GM04503 (cell line): ENCODE data around the gene FN3K.
"Not testable (repeated sequence)": the region's sequence is repeated elsewhere in the genome, so short reads cannot be mapped to it uniquely, and the experiment has no call there.

ENCODE experiments used
- DNase-seq: peaks from one replicate; pipeline ENCODE4 v3.0.0-alpha.2; 2012; ENCODE audit warnings: low read depth

FN3K gene

DNA sequence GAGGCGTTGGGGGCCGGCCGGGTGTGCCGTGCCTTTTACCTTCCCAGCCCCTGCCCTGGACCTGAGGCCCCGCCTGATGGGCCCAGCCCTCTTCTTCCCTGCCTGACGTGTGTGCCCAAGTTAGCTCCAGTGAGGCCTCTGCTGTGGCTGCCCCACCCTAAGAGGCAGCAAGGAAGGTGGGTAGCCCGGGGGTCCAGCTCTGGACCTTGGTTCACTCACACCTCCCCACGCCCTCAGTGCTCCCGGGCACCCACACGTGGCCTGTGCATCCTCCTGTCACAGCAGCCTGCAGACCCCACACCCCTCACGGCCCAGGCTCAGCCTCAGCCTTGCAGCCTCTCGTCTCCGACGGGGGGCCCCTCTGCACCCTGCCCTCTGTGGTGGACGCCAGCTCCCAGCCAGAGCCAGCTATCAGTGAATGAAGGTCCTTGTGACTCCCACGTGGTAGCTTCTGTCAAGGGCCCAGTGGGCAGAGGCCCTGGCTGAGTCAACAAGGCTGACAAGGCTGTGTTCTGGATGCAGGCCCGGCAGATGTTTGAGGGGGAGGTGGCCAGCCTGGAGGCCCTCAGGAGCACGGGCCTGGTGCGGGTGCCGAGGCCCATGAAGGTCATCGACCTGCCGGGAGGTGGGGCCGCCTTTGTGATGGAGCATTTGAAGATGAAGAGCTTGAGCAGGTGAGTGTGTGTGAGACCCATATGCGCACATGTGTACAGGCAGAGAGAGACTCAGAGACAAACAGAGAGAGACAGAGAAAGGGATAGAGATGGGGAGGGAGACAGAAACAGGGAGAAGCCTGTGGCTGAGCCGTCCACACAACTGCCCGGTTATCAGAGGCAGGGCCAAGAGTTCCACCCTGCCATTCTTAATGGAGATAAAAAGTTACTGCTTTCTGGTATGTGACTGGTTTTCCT lies 2.8 kb downstream of the FN3K start:
- DNase-seq, result no peak

DNA sequence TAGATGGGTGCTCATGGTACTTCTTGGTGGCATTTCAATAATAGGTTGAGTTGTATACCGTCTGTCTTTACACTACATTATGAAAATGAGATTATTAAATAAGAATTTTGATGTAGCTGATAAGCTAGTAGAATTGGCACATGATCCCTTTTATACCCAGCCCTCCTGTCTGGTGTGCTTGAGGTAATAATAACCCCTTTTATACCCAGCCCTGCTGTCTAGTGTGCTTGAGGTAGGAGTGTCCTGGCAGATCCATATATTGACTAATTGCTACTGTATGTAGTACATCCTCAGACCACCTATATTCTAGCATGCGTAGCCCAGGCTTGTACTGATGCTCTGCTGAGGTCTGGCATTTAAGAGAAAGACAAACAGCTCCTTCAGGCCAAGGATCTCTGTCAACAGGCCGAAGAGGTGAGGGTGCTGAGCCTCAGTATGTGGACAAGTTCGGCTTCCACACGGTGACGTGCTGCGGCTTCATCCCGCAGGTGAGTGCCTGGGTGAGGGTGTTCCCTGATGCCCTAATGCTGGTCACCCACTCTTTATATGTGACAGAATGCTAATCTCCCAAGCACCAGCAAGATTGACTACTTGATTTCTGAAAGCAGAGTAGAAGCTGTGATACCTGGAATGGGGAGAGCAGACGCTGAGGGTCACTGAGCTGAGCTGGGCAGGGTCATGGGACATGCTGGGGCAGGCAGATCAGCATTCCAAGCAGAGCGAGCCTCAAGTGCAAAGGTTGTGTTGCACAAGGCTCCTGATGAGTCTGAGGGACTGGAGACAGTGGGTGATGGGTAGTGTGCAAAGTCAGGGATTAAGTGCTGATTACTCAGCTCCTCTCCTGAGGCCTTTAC lies 5.7 kb downstream of the FN3K start:
- DNase-seq, result no peak

DNA sequence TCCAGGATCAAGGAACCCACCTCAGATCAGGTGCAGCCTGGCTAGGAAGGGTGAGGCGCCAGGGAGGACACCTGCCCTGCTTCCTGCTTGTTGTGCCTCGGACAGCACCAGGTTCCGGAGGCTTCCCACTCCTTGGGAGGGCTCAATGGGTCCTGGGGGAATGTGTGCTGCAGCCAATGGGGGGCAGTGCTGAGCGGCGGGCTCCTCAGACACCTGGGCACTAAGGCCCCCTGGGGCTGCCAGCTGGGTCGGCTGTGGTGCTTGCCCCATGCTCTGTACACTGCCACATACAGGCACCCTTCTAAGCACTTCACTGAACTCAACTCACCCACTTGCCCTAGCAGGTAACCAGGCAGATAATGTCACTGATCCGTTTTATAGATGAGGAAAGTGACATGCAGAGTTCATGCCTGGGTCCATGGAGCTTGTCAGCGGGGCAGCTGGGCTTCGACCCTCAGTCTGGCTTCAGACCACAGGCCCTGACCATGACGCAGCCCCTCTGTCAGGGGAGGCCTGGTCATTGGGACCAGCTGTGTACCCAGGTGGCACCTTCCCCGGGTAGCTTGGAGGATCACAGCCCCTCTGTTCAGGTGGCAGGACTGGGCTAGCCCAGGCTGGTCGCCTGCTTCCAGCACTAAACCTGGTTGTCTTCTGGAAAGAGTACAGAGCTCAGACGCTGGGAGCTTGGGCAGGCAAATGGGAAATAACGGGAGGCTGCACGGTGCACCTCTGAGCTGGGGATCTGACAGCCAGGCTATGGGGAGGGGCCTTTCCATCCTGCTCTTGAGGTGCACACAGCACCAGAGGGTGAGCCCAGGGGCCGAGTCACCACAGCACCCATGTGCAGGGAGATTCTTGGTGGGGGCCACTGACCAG lies 8.2 kb downstream of the FN3K start:
- DNase-seq, result no peak

DNA sequence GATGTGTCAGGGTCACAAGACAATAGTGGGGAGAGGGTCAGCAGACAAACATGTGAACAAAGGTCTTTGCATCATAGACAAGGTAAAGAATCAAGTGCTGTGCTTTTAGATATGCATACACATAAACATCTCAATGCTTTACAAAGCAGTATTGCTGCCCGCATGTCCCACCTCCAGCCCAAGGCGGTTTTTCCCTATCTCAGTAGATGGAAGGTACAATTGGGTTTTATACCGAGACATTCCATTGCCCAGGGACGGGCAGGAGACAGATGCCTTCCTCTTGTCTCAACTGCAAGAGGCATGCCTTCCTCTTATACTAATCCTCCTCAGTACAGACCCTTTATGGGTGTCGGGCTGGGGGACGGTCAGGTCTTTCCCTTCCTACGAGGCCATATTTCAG lies 9.3 kb downstream of the FN3K start:
- DNase-seq, result not testable (repeated sequence)

DNA sequence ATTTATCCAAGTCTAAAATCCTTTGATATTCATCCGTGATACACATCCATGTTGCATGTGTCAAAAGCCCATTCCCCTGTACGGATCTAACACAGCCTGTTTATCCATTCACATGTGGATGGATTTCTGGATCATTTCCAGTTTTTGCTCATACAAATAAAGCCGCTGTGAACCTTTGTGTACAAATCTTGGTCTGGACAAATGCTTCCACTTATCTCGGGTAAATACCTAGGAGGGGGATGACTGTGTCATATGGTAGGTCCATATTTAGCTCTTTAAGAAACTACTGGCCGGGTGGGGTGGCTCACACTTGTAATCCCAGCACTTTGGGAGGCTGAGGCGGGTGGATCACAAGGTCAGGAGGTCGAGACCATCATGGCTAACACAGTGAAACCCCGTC lies 10.1 kb downstream of the FN3K start:
- DNase-seq, result no peak

DNA sequence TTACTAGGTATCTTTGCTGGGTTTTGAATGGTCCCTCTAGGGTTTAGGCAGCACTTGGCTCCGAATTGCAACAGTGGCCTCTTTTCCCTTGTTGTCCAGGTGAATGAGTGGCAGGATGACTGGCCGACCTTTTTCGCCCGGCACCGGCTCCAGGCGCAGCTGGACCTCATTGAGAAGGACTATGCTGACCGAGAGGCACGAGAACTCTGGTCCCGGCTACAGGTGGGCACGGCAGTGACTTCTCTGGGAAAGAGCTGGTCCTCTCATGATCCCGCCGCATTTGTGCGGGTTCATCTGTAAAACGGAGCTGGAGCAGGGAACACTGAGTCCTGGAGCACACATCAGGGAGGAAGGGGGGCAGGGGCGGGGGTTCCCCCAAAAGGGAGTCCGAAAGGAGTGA lies 13.3 kb downstream of the FN3K start:
- DNase-seq, result no peak

DNA sequence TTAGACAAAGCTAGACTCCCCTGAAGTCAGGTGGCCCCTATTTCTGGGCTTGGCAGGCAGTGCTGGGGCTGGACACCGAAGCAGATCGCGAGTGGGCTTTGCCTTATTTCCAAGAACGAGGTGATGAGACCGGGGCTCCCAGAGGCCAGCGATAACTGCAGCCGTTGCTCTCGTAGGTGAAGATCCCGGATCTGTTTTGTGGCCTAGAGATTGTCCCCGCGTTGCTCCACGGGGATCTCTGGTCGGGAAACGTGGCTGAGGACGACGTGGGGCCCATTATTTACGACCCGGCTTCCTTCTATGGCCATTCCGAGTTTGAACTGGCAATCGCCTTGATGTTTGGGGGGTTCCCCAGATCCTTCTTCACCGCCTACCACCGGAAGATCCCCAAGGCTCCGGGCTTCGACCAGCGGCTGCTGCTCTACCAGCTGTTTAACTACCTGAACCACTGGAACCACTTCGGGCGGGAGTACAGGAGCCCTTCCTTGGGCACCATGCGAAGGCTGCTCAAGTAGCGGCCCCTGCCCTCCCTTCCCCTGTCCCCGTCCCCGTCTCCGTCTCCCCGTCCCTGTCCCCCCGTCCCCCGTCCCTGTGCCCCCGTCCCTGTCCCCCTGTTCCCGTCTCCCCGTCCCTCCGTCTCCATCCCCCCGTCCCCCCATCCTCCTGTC lies 15.0 kb downstream of the FN3K start:
- no peak for DNase-seq

DNA sequence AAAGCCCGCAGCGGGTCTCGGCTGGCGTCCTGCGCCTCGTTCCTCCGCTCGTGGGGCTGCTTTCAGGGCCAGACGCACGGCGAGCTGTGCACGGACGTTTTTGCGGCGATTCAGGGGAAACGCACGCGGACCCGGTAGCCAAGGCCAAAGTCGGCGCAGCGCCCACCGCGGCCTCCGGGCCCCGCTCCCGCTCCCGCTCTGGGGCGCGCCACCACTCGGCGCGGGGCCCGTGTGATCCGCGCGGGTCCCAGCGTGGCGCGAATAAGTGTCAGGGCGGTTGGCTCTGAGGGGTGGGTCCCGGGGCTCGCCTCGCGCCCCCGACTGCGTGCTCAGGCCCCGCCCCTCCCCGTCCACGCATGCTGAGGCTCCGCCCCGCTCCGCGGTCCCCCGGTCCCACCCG lies 15.8 kb downstream of the FN3K start:
- DNase-seq, result no peak

DNA sequence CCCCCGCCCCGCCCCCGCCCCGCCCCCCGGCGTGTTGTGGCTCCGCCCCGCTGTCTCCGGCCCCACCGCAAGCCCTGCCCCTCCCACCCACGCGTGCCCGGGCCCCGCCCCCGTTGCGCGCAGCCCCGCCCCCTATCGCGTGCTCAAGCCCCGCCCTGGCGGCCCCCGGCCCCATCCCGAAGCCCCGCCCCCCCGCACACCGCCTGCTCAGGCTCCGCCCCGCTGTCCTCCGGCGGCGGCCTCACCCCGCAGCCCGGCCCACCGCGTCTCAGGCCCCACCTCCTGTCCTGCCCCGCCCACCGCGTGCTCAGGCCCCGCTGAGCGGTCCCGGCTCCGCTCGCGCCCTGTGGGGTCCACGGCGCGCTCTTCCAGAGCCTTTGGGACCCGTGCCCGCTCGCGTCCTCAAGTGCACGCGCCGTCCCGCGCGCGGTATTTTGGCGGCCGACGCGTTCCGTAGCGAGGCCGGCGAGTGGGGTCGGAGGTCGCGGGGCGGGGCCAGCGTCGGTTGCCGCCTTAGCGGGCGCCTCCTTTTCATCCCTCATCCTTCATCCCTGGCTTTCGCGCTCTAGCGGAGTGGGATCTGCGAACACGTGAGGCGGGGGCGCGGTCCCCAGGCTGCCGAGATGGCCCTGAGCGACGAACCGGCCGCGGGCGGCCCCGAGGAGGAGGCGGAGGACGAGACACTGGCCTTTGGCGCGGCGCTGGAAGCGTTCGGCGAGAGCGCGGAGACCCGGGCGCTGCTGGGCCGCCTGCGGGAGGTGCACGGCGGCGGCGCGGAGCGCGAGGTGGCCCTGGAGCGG lies 16.4 kb downstream of the FN3K start, which contains the start of gene TBCD:
Gene TBCD (plus strand): TSS at position 495 of the 800 bp plus-strand sequence. CDS start 129 bp downstream, at position 624.
- peak; percentile 52 for DNase-seq

DNA sequence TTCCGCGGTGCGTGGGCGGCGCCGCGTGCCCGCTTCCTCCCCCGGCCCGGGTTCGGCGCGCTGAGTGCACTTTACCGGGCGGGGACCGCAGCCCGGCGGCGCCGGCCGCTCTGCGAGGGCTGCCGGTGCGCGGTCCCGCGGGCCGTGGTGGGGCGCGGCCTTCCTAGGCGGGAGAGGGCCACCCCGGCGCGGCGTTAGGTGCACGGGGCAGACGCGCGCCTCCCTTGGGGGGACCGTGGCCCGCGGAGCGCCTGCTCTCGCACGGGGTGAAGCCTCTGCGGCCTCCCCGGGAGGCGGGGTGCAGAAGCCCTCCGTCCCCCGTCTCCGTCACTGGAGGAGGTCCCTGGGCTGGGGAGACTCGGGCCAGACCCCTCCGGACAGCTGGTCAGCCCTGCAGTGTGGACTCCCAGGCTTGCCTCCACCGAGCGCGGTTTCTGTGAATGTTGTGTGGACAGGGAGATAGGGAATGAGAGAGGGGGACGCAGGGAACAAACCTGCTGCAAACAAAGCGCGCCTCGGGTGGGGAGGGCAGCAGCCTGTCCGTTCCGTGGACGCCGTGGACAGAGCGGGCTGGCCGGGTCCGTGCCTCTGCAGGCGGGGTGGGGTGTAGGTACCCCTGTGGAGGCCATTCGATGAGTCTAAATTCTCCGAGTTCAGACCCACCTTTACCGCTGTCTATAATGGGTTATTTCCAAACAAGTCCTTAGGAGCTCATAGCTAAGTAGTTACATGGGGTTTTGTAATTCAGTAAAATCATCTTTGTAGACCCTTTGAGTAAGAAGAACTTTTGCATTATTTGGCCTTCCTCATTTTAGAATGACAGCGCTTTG lies 17.2 kb downstream of the FN3K start:
- no peak for DNase-seq

DNA sequence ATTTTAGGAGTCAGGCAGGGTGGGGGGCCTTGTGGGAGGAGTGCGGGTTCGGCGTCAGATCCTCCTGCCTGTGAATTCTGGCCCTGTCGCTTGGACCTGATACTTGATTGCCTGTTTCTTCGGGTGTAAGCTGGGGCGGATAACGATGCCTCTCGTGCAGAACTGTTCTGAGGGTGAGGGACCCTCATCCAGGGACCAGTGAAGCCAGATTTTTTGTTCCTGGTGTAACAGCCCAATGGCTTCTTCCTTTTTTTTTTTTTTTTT lies 17.7 kb downstream of the FN3K start:
- no peak for DNase-seq

DNA sequence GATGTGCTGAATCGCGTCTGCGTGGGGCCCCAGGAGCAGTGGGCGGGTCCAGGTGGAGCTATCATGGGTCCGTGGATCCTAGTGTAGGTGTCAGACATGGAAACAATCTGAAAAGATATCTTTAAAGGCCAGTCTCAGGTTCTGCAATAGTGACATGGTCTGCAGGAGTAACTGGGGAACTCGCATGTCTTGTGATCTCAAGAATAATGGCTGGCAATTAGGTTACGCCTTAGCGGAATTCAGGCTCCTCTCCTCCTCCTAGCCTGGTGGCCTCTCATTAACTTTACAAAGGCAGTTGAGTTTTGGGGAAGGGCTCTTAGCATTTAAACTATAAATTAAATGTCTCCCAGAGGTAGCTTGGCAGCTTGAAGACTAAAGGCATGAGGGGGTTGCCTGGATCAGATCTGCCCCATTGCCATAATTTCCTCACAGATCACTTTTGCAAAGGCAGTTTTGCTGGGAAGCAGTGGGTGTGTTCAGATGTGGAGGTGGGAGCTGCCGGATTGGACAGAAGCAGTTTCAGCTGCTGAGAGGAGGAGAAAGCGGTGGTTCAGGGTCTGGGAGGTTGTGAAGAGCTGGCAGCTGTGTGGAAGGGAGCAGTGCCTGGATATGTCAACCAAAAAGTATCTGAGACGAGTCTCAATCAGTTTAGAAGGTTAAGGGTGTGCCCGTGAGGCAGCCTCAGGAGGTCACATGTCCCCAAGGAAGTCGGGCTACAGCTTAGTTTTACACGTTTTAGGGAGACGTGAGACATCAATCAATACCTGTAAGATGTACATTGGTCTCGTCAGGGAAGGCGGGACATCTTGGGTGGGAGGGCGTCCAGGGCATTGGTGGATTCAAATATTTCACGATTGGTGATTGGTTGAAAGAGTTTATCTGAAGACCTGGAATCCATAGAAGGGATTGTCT lies 19.1 kb downstream of the FN3K start:
- no peak for DNase-seq

DNA sequence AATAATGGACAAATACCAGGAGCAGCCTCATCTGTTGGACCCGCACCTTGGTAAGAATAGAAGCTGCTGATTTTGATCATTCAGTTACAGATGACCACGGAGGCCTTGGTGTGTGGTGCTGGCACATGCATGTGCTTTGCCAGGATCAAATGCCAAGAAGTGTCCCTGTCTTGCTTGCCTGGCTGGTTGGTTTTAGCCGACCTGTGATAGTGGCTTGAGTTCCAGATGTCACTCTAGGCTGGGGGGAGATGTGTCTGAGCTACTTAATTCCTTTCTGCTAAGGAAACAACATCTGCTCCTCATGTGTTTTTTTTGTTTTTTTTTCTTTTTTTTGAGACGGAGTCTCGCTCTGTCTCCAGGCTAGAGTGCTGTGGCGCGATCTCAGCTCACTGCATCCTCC lies 20.8 kb downstream of the FN3K start:
- DNase-seq, result no peak

DNA sequence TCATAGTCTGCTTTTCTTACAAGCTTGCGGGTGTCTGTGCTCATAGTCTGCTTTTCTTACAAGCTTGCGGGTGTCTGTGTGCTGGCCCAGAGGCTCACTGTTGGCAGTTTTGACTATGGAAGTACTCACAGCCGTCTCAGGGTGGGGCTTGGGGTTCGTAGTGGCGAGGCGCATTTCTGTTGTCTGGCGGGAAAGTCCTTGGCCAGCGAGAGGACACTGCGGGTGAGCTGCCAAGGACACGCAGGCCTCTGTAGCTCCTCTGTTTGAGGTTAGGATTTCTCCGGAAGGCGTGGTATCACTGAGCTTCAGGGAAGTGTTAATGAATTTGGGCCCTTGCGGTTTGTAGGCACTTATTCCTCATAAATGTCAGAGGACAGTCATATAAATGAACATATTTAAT lies 30.0 kb downstream of the FN3K start:
- DNase-seq, result no peak

DNA sequence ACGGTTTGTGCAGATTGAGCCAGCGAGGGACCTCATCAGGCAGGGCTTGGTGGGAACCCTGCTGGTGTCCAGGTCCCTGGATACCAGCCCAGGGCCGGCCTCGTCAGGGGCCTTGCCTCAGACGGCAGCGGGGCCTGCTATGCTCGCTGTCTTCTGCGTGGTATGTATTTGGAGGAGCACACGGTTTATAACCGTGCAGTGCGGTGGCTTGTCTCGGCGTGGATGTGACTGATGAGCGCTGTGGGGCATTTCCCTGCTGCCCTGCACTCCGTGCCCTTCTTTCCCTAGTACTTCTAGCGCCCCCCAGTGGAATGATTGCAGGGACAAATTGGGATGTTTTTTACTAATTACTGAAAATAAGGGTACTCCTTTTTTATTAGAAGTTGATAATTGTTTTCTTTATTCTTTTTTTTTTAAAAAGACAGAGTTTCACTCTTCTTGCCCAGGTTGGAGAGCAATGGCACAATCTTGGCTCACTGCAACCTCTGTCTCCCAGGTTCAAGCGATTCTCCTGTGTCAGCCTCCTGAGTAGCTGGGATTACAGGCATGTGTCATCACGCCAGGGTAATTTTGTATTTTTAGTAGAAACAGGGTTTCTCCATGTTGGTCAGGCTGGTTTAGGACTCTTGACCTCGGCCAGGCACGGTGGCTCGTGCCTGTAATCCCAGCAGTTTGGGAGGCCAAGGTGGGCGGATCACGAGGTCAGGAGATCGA lies 31.8 kb downstream of the FN3K start:
- DNase-seq, result no peak

DNA sequence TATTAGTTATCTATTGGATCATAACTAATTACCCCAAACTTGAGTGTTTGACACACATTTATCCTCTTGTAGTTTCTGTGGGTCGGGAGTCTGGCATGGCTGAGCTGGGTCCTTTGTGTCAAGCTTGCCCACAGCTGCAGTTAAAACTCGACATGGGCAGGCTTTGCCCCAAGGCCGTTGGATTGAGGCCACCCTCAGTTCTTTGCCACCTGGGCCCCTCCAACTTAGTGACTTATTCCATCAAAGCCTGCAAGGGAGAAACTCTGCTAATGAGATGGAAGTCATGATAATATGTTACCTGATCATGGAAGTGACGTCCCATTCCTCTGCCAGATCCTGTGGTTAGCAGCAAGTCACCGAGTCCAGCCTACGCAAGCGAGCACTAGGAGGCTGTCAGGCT lies 33.6 kb downstream of the FN3K start:
- DNase-seq, result no peak

DNA sequence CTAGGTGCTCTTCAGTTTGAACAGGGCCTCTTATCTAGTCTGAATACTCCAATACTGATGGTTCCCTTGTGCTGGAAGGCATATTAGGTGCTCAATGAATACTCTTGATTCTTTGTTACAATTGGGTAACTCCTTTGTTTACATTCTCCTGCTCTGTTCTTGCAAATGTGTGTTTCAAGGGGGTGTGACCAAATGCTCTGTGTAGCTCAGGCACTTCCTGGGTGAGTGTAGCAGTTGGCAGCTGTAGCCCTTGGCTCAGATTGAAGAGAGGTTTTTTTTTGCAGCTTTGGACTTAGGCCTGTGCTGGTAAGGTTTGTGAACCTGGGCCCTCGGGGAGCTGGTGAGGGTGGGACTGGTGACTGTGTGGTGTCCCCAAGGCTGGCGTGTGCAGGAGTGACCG lies 36.6 kb downstream of the FN3K start:
- peak; percentile 71 for DNase-seq

DNA sequence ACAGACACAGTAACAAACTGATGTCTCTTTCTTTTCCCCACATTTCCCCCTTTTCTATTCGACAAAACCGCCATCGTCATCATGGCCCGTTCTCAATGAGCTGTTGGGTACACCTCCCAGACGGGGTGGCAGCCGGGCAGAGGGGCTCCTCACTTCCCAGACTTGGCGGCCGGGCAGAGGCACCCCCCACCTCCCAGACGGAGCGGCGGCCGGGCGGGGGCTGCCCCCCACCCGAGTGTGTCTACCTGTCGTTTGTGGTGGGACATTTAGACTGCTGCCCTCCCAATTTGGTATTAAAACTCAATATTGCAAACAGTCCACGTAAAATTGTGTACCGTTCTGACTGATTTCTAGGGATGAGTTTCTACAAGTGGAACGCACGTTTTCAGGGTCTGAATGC lies 39.0 kb downstream of the FN3K start:
- not testable (repeated sequence) for DNase-seq
